ENCODE results near the gene SLCO2A1.

Gene SLCO2A1

GRCh38 chr3:134077649-134078161, 48.0 kb upstream of the SLCO2A1 start:
- Histone ChIP-seq H3K4me3 (ENCODE audit: low read depth, low read length) (no peak overlapping the region), H3K4me1 (ENCODE audit: control insufficient read depth, insufficient read depth, low read length) (no peaks in the 10 kb centered on the region), H3K36me3 (ENCODE audit: control insufficient read depth in 2 of 2, insufficient read depth in 1 of 2, low read length in 2 of 2) (no peaks in the 10 kb centered on the region), H3K27ac (ENCODE audit: extremely low read depth, low read depth, low read length) (no peak overlapping the region), H3K9me3 (ENCODE audit: control insufficient read depth, insufficient read depth, low read depth, low read length) (no peaks in the 10 kb centered on the region)
- POLR2A ChIA-PET: no interaction called here
- TF ChIP-seq, protein P1, sequence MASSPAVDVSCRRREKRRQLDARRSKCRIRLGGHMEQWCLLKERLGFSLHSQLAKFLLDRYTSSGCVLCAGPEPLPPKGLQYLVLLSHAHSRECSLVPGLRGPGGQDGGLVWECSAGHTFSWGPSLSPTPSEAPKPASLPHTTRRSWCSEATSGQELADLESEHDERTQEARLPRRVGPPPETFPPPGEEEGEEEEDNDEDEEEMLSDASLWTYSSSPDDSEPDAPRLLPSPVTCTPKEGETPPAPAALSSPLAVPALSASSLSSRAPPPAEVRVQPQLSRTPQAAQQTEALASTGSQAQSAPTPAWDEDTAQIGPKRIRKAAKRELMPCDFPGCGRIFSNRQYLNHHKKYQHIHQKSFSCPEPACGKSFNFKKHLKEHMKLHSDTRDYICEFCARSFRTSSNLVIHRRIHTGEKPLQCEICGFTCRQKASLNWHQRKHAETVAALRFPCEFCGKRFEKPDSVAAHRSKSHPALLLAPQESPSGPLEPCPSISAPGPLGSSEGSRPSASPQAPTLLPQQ (tag by site-specific recombination; IDR thresholded peaks at IDR 0.05): no peak
- TF ChIP-seq WT1 (tag by site-specific recombination; IDR thresholded peaks at IDR 0.05) (no peak), ZNF768 (tag by site-specific recombination; IDR thresholded peaks at IDR 0.05) (no peak), ZNF76 (tag by site-specific recombination; IDR thresholded peaks at IDR 0.05; ENCODE audit: borderline replicate concordance, low read depth) (no peak), GFI1B (tag by site-specific recombination; IDR thresholded peaks at IDR 0.05) (no peak), ZNF157 (tag by site-specific recombination; IDR thresholded peaks at IDR 0.05) (no peak), ZNF510 (tag by site-specific recombination; IDR thresholded peaks at IDR 0.05; ENCODE audit: insufficient replicate concordance) (no peak), ZNF214 (tag by site-specific recombination; IDR thresholded peaks at IDR 0.05; ENCODE audit: borderline replicate concordance) (no peak), ZNF23 (tag by site-specific recombination; IDR thresholded peaks at IDR 0.05; ENCODE audit: borderline replicate concordance) (no peak)
- TF ChIP-seq, protein P2, sequence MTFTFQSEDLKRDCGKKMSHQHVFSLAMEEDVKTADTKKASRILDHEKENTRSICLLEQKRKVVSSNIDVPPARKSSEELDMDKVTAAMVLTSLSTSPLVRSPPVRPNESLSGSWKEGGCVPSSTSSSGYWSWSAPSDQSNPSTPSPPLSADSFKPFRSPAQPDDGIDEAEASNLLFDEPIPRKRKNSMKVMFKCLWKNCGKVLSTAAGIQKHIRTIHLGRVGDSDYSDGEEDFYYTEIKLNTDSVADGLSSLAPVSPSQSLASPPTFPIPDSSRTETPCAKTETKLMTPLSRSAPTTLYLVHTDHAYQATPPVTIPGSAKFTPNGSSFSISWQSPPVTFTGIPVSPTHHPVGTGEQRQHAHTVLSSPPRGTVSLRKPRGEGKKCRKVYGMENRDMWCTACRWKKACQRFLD (tag by site-specific recombination; IDR thresholded peaks at IDR 0.05): no peak
- CTCF ChIA-PET: no interaction called here

GRCh38 chr3:134076851-134077250, 47.1 kb upstream of the SLCO2A1 start:
- ChIA-PET POLR2A (no interaction called here), CTCF (no interaction called here)
- H3K4me3 ChIP-seq (ENCODE audit: low read depth, low read length): no peak overlapping the region
- no peak for TF ChIP-seq ZFP37 (tag by site-specific recombination; IDR thresholded peaks at IDR 0.05)
- TF ChIP-seq KLF8 (tag by site-specific recombination; IDR thresholded peaks at IDR 0.05): no peak
- no peak for TF ChIP-seq ZBTB48 (tag by site-specific recombination; IDR thresholded peaks at IDR 0.05)
- no peak for TF ChIP-seq ZFP3 (tag by site-specific recombination; IDR thresholded peaks at IDR 0.05; ENCODE audit: low read depth)
- TF ChIP-seq ZNF10 (tag by site-specific recombination; IDR thresholded peaks at IDR 0.05): no peak
- no peaks in the 10 kb centered on the region for H3K36me3 ChIP-seq (ENCODE audit: control insufficient read depth in 2 of 2, insufficient read depth in 1 of 2, low read length in 2 of 2)
- no peaks in the 10 kb centered on the region for H3K4me1 ChIP-seq (ENCODE audit: control insufficient read depth, insufficient read depth, low read length)
- H3K9me3 ChIP-seq (ENCODE audit: control insufficient read depth, insufficient read depth, low read depth, low read length): no peaks in the 10 kb centered on the region
- H3K27ac ChIP-seq (ENCODE audit: extremely low read depth, low read depth, low read length): no peak overlapping the region

GRCh38 chr3:134075846-134076245, 46.1 kb upstream of the SLCO2A1 start:
- Histone ChIP-seq H3K4me3 (ENCODE audit: low read depth, low read length) (no peak overlapping the region), H3K4me1 (ENCODE audit: control insufficient read depth, insufficient read depth, low read length) (no peaks in the 10 kb centered on the region), H3K27ac (ENCODE audit: extremely low read depth, low read depth, low read length) (no peak overlapping the region), H3K36me3 (ENCODE audit: control insufficient read depth in 2 of 2, insufficient read depth in 1 of 2, low read length in 2 of 2) (no peaks in the 10 kb centered on the region), H3K9me3 (ENCODE audit: control insufficient read depth, insufficient read depth, low read depth, low read length) (no peaks in the 10 kb centered on the region)
- CTCF ChIA-PET: no interaction called here
- POLR2A ChIA-PET: no interaction called here
- TF ChIP-seq ZNF645 (tag by site-specific recombination; IDR thresholded peaks at IDR 0.05) (no peak), GLI4 (tag by site-specific recombination; IDR thresholded peaks at IDR 0.05) (no peak), KLF1 (tag by site-specific recombination; IDR thresholded peaks at IDR 0.05) (no peak), ZBTB11 (tag by site-specific recombination; conservative IDR thresholded peaks at IDR 0.05; ENCODE audit: low read depth) (no peak), ZNF112 (tag by site-specific recombination; IDR thresholded peaks at IDR 0.05) (no peak), ZNF23 (tag by site-specific recombination; IDR thresholded peaks at IDR 0.05; ENCODE audit: borderline replicate concordance) (no peak), SP7 (tag by site-specific recombination; IDR thresholded peaks at IDR 0.05) (no peak), ZNF341 (tag by site-specific recombination; IDR thresholded peaks at IDR 0.05; ENCODE audit: low read depth) (no peak), ZNF433 (tag by site-specific recombination; IDR thresholded peaks at IDR 0.05; ENCODE audit: low read depth) (no peak), MEIS1 (CRISPR knock-in tag; IDR thresholded peaks at IDR 0.05; ENCODE audit: borderline replicate concordance) (no peak)
- TF ChIP-seq, protein P3, sequence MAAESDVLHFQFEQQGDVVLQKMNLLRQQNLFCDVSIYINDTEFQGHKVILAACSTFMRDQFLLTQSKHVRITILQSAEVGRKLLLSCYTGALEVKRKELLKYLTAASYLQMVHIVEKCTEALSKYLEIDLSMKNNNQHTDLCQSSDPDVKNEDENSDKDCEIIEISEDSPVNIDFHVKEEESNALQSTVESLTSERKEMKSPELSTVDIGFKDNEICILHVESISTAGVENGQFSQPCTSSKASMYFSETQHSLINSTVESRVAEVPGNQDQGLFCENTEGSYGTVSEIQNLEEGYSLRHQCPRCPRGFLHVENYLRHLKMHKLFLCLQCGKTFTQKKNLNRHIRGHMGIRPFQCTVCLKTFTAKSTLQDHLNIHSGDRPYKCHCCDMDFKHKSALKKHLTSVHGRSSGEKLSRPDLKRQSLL (tag by site-specific recombination; IDR thresholded peaks at IDR 0.05): no peak
